Stimulated activated CD4-positive, alpha-beta T cell treated with anti-CD3 and anti-CD28 coated beads, Interleukin-15, amount 100 ng/mL, for 48 hours (primary cell): Measurements from ENCODE around the gene NKPD1.

Experiments used
- DNase-seq, 2 donors: peaks; one replicate each; pipeline ENCODE4 v3.0.0-alpha.2; 2020; ENCODE audit warnings: low read depth in 2 of 2

The NKPD1 gene

DNA sequence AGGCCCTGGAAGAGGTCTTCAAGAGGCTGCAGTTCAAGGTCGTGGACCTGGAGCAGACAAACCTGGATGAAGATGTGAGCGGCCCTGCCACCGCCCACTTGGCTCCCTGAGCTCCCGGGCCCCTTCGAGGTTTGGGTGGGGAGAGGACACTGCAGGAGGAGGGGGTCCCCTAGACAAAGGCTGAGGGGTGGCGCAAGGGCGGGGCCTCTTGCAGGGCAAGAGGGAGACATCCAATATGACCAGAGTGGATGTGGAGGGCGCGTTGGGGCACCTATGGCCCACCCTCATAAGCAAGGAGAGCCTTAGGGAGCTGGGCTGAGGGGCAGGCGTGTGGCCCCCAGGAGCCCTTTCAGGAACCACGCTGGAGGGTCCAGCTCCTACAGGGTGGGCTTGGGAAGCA is 20.2 kb downstream of the NKPD1 start:
- DNase-seq = no peak

DNA sequence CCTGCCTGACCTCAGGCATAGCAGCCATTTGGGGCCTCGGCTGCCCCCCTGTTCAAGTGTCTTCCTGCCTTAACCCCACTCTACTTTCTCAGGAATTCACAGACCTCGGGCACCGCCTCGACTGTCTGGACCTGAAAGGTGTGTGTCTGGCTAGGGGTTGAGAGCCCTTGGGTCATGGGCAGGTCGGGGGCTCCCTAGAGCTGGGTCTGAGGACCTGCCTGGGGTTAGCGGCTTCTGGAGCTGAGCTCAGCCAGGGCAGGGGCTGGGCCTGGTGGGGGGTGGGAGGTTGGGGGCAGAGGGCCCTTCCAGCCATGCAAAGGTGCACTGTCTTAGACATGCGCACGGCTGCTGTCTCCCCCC is 20.7 kb downstream of the NKPD1 start:
- DNase-seq = no peak

DNA sequence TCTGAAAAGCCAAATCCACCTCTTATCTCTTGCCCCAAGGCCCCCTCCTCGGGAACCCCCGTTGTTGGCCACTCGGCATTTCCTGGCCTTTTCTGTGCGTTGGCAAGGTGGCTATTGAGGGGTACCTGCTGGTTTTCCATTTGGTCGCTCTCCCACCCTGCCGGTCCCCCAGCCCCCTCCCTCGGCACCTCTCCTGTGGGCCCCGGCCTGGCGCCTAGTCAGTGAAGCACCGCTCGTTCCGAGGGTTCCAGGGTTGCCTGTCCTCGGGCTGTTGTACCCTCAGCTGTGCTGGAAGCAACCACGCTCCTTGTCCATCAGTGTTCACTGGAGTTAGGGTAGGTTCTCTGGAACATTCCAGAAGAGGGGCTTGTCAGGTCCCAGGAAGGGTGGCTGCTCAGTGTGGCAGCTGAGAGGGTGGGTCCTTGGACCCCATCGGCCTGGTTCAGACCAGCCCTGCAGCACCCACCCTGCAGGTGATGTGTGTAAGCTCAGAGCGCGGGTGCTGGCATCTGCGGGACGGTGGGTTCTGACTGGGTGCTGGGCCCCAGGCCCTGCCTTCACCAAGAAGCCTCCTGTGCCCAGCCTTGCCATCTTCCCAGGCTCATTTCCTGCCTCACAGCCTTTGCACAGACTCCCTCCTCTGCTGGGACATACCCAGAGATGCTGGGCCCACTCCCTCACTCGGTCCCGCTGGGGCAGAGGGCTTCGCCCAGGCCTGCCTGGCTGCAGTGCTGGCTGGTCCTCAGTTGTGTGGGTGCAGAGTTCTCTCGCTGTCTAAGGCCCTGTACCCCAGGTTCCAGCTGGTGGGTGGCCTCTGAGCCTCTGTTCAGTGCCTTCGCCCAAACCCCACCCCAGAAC is 21.3 kb downstream of the NKPD1 start:
- DNase-seq = no peak

DNA sequence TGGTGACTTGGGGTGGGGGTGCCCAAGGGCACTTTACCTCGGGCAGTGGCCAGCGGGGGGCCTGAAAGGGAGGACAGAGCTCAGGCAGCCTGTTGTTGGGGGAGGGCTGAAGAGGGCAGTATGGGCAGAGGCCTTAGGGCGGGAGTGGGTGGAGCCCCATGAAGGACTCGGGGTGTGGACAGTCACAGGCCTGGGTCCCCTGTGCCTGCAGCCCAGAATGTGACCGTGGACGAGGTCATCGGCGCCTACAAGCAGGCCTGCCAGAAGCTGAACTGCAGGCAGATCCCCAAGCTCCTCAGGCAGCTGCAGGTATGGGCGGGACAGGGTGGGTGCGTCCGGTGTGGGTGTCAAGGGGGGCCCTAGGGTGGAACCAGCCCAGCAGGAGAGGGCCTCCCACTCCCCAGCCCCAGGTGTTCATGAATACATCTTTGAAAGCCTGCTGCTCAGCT is 22.5 kb downstream of the NKPD1 start:
- DNase-seq = no peak

DNA sequence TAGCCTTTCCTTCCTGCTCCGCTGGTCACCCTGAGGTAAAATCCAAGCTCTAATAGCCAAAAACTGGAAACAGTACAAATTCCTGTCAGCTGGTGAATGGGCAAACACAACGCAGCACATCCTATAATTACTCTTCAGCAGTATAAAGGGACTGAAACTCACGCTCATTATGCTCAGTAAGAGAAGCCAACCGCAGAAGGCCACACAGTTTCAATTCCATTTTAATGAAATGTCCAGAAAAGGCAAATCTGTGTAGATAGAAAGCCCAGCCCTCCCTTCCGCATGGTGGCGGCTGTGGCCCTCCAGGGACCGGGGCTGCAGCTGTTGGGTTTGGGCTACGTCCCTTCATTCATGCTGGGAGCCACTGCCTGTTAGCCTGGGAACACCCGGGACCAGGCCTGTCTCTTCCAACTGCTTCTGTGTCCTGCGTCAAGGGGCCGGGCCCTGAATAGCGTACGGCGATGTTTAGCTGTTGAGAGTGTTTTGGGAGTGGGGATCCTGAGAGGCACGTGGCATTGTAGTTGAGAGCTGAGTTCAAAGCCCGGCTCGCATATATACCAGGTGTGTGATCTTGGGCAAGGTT is 23.5 kb downstream of the NKPD1 start:
- no peak for DNase-seq

DNA sequence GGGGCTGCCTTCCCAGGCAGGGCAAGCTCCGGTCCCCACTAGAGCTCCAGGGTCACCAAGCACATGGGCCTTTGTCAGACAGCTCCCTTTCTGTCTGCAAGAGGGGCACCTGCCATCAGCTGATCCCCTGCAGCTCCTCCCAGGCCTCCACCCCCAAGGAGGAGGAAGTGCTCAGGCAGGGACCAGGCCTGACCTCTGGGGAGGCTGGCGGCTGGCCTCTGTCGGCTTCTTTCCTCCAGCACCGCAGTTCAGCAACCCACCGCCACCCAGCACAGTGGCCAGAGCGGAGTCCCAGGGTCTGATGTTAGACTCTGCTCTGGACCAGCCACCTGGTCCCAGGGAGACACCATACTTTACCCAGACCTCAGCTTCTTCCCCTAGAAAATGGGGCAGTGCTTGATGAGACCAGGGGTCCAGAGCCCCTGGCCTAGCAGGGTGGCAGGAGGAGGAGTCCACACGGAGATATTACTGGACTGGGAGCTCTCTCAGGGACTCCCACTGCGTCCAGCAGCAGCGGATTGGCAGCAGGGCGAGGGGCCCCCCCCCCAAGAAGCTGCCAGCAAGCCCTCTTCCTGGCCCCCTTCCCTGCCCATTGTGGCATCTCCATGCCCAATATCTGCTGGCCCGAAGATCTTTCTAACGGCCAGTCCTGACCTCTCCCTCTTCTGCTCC is 24.1 kb downstream of the NKPD1 start:
- DNase-seq = no peak

DNA sequence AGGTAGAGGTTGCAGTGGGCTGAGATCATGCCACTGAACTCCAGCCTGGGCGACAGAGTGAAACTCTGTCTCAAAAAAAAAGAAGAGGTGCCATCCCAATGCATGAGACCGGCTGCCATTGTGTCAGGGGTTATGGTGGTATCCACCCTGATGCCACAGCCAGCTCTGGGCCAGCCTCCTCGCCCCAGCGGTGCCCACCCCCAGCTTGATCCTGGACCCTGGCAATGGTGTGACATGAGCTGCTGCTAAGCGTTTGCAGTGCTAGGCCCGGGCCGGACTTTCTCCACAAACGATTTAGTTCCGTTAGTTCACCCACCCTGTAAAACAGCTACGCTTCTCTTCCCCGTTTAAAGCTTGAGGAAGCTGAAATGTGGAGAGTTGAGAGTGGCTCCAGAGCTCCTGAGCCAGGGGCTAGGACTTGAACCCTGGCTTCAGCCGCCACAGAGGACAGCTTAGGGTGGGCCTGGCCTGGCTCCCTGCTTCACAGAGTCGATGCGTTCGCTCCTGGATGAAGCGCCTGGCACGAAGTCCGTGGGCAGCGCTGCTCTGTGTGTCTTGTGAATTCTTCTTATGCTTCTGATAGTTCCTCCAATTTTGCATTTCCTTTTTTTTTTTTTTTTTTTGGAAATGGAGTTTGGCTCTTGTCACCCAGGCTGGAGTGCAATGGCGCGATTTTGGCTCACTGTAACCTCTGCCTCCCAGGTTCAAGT is 25.5 kb downstream of the NKPD1 start:
- no peak for DNase-seq

DNA sequence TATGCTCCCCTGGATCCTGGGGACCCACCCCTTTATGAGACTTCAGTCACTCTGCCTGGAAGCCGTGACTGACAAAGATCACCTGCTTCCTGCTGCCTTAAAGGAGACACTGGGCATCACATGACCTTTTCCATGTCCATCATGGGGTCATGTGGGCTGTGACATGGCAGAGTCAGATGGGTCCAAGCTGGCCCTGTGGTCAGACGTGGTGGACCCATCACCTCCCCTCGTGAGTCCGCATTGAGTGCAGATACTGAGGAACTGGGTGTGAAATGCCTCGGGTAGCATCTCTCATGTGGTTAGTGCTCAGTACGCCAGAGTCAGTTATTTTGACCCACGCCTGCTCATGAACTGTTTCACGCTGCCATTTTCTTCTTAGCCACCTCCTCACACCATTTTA is 27.1 kb downstream of the NKPD1 start:
- no peak for DNase-seq

DNA sequence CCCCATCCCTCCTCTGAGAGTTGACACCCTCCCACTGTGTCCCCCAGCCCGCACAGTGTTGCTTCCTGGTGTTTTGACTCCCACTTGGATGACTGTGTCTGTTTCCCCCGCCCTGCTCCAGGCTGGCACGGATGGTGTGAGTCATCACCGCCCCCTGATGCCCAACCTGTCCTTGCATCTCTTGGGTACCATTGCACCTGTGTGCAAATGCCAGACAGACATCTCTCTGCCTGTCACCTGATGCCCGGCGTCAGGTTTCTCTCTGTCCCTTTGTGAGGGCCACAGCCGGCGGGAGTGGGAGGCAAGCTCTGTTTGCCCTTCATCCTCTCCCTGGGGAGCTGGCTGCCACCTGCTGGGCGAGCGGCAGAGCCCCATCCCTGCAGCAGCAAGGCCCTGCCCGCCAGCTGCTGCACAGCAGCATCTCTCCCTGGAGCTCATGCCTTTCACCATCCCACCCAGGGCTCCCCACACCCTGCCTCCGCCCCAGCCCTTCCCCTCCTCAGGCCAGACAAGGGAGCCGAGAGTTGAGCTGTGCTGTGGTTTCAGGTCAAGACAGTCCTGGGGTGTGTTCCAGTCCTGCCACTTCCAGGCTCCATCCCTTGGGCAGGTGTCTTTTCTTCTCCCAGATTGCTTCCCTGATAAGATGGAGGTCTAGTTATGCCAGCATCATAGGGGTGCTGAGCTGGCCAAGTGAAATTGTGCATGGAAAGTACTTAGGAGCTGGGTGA is 29.7 kb downstream of the NKPD1 start:
- no peak for DNase-seq

DNA sequence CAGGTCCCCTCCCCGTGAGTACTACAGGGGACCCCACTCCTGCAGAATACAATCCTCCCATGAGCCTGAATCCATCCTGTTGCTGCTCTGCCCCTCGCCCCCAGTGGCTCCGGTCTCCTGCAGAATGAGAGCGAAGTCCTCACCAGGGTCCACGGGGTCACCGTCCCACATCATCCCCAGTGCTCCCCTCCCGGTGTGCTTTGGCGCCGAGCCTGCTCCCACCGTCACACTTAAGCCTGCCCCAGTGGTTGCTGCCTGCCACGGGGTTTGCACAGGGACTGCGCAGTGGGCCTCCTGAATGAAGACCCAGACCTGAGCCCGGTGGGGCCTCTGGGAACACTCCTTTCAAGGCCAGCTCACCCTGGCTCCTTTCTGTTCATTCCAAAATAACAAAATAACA is 30.5 kb downstream of the NKPD1 start:
- no peak for DNase-seq

DNA sequence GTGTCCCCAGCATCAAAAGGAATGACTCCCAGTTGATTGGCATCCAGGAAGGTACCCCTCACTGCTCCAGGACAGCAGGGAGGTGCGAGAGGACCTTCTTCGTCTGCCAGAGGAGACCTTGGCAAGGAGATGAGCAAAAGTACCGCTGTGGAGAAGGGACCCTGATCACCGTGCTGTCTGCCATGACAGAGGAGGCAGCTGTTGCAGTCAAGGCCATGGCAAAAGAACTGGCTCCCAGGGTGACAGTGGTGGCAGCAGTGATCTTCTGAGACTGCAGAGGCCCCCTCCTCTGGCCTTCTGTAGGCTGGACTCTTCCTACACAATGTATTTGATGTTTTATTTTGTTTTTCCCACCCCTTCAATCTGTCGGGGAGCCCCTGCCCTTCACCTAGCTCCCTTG is 32.0 kb downstream of the NKPD1 start:
- no peak for DNase-seq

DNA sequence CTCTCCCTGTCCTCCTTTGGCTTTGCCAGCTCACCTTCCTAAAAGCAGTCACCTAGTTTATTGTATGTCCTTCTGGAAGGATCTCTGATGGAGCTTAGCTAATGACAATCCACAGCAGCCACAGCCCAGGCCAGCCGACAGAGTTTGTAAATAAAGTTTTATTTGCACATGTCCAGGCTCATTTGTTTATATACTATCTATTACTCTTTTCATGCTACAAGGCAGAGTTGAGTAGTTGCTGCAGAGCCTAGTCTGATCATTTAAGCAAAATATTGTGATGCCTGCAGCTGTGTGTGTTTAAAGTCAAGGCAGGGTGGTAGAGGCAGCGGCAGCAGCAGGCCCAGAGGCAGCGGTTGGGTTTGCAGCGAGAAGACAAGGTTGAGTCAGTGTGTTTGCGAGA is 32.6 kb downstream of the NKPD1 start:
- no peak for DNase-seq

DNA sequence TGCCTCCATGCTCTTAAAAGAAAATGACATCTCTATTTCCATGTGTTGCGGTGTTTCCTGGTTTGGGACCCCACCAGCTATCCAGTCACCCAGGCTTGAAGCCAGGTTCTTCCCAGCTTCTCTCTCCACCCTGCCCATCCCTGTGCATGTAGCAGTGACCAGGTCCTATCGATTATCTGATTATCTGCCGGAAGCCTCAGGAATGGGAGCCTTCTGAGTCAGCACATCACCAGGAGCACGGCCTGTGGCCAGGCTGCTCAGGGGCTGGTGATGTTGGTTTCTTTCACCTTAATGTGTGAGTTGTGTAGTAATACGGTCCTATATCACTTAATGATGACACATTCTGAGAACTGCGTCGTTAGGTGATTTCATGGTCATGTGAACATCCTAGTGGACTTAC is 34.1 kb downstream of the NKPD1 start:
- no peak for DNase-seq

DNA sequence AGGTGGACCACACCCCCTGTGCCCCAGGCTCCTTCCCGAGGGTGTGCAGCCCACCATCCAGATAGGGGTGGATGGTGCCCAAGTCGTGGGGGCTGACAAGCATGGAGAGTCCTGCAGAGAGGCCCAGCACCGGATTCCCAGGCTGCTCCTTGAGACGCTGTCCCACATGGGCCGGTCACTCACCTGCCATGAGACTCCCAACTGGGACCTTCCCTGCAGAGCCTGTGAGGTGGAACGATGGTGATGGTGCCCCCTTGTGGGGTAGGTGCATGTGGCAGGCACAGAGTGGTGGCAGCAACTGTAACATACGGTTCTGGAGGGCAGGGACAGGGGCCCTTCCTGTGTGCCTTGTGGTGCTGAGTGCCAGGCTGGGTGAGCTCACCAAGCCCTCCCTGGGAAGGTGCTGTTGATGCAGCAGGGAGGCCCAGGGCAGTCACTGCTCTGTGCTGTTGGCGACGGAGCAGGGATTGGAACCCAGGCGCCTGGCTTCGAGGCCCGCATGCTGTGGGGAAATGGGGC is 34.7 kb downstream of the NKPD1 start:
- peak; percentile 47 to 67 for DNase-seq

DNA sequence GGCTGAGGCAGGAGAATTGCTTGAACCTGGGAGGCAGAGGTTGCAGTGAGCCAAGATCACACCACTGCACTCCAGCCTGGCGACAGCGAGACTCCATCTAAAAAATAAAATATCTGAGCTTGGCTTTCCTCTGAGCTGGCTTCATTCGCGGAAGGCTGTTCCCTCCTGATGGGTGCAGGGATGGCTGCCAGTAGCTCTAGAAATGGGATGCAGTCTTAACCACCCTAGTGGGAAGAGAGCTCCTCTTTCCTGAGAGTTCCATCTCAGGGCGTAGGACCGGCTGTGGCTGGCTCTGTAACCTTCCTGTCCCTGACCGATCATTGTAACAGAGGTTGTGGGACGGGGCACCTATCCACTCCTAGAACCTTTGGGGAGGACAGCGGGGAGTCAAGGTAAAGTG is 35.4 kb downstream of the NKPD1 start:
- no peak for DNase-seq

DNA sequence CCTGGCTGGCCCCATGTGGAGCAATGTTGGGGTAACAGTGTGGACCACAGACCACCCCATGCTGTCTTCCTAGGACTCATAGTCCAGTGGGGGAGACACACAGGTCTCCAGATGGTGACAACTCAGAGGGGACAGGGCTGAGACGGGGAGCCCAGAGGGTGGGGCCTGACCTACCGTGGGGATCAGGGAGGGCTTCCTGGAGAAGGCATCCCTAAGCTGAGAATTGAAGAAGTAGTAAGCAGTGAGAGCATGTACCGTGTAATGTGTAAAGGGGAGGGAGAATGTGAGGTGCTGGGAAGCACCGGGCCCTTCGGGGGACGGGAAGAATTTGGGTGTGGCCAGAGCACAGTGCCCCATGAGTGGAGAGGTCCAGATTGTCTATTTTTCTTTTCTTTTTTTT is 36.8 kb downstream of the NKPD1 start:
- DNase-seq = no peak

DNA sequence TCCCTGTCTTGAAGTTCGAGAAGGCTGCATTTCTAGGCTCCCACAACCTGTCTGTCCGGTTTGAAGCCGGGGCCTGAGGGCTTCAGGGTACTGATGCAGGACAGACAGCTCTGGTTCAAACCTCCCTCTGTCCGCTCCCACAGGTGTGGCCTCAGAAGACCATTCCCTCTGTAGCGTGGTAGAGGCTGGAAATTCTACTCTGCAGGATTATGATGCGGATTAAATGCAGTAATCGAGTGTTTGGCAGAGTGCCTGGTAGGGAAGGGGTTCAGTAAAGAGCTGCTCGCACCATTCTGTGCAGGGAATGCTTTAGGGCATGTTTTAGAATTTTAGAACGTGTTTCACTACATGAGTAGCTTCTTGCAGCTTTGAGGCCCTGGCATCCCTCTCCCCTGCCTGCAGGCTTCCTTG is 37.3 kb downstream of the NKPD1 start:
- no peak for DNase-seq

DNA sequence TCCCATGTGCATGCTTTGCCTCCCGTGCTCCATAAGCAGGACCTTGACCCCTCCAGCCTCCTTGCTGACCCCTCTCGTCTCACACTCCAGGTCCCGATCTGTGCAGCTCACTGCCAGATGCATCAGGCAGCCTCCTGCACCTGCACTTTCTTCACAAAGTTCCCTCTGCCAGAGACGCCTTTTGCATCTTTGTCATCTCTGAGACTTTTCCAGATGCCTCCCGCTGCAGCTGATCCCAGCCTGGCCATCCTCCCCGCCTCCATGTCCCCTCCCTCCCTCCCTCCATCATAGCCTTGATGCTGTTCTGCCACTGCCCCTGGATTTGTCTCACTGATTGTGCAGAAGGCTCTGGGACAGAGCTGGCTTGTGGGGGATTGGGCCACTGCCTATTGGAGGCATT is 38.0 kb downstream of the NKPD1 start:
- no peak for DNase-seq

DNA sequence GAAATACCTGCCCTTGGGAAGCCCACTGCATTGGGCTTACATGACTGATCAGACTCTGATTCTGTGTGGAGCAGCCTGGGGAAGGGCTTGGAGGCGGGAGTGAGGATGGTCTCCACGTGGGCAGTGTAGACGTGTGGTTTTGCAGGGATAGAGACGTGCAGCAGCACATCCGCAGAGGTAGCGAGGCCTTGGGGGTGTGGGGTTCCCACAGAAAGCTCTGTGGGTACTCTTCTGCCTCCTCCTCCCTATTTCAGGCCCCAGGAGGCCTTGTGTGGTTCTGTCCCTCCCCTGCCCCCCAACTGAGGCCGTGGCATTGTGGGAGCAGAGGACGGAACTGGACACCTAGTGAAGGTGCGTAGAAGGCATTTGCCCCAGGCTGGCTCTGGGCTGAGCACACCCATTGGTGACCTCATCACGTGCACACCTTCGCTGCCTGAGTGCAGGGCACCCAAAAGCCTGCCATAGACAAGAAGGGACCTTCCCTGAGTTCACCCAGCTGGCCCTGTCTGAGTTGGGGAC is 38.9 kb downstream of the NKPD1 start:
- DNase-seq = no peak

DNA sequence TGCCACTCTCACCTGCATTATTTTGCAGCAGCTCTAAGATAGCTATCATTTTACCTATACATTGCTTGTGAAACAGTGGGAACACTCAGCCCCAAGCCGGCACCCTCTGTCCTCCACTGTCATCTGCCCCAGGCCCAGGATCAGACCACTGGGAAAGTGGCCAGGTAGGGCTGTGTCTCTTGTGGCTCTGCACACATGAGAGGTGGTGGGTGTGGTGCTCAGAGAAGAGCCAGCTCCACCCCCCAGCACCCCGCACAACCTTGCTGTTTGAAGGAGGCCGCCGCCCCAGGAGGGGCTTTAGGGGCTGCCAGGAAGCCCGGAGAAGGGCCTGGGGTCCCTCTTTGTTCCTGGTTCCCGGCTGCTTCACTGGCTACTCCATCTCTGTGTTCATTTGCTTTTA is 41.2 kb downstream of the NKPD1 start:
- no peak for DNase-seq
